Measurements from ENCODE around the gene MRPL53.
A peak's percentile ranks its signal among the peaks of the same experiment; 100 is the strongest.
"Not testable (repeated sequence)": the region's sequence is repeated elsewhere in the genome, so short reads cannot be mapped to it uniquely, and the experiment has no call there.

Gene MRPL53

DNA sequence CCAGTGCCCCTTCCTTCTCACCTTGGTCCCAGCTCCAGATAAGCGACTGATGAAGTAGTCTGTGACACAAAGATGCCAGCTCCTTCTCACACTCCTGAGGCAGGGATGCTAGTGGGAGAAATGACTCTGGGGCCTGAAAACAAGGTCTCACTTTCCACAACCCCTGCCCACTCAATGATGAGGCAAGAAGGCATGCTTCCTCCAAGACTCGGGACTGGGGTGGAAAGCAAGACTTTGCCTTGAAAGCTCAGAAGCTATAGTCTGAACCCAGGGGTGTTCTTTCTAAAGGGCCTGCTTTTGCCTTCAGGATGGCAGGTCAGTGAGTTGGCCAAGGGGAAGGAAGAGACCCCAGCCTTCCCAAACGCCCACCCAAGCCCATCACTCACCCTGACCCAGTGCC is 9.0 kb upstream of the MRPL53 start:
- ChIA-PET POLR2A (interaction anchor here (2.4 to 2.8 kb wide), 2 partner anchors 9 to 24 kb away, joined by 13 to 16 read pairs; partner anchors contain the start of genes MRPL53 and WBP1), CTCF (interaction anchor here (0.9 to 7.6 kb wide), 9 partner anchors 8 to 106 kb away, joined by 3 to 75 read pairs (median 5); partner anchors contain the start of genes INO80B, MRPL53 and WBP1)
- Histone ChIP-seq H3K36me3 (ENCODE audit: control insufficient read depth in 4 of 4, insufficient read depth in 4 of 4, low read length in 3 of 4) (peaks cover 5 to 22% (median 17%) of the 10 kb centered on the region in 4 experiments), H3K27me3 (replicated peaks in 2 of 5; ENCODE audit: control insufficient read depth in 4 of 5, insufficient read depth in 5 of 5, low read length in 4 of 5) (no peaks in the 10 kb centered on the region), H3K27ac (ENCODE audit: insufficient read depth in 1 of 2, low read depth in 1 of 2, low read length in 2 of 2, poor library complexity in 1 of 2, severe bottlenecking in 2 of 2) (peak overlapping the region in 1 of 2 experiments; percentile 81), H3K4me1 (ENCODE audit: control extremely low read depth in 1 of 4, control insufficient read depth in 4 of 4, insufficient read depth in 4 of 4, low read length in 3 of 4) (peaks cover 4 to 37% (median 23%) of the 10 kb centered on the region in 4 experiments), H3K4me3 (ENCODE audit: control insufficient read depth in 1 of 7, extremely low read depth in 1 of 7, insufficient read depth in 4 of 7, low read depth in 2 of 7, low read length in 6 of 7) (peak overlapping the region; percentile 88 to 100 (median 94)), H3K9me3 (ENCODE audit: control extremely low read depth in 1 of 5, control insufficient read depth in 4 of 5, insufficient read depth in 2 of 5, low read depth in 1 of 5, low read length in 4 of 5) (no peaks in the 10 kb centered on the region)
- WGBS (ENCODE audit: insufficient coverage): 100% methylated on average over 1 of the region's 3 CpGs
- no peak for DNase-seq

DNA sequence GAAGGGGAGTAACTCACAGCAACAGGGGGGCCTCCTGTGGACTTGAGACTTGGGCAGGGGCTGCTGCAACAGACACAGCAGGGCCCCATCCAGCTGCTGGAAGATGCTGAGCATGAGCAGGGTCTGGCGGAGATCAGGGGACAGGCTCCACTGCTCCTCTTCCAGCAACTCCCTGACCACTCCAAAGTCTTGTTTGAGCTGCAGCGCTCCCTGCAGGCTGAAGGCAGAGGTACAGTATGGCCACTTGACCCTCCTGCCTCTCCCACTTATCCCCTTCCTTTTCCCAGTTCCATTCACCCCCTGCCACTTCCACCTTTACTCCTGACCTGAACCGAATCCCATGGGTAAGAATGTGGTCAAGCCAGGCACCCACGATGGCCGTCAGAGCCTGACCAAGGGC is 2.4 kb upstream of the MRPL53 start:
- Histone ChIP-seq H3K27ac (ENCODE audit: insufficient read depth in 1 of 2, low read depth in 1 of 2, low read length in 2 of 2, poor library complexity in 1 of 2, severe bottlenecking in 2 of 2) (no peak overlapping the region), H3K4me3 (ENCODE audit: control insufficient read depth in 1 of 7, extremely low read depth in 1 of 7, insufficient read depth in 4 of 7, low read depth in 2 of 7, low read length in 6 of 7) (no peak overlapping the region), H3K36me3 (ENCODE audit: control insufficient read depth in 4 of 4, insufficient read depth in 4 of 4, low read length in 3 of 4) (peaks cover 2 to 26% (median 23%) of the 10 kb centered on the region in 4 experiments), H3K4me1 (ENCODE audit: control extremely low read depth in 1 of 4, control insufficient read depth in 4 of 4, insufficient read depth in 4 of 4, low read length in 3 of 4) (peaks cover 7 to 39% (median 21%) of the 10 kb centered on the region in 4 experiments), H3K9me3 (ENCODE audit: control extremely low read depth in 1 of 5, control insufficient read depth in 4 of 5, insufficient read depth in 2 of 5, low read depth in 1 of 5, low read length in 4 of 5) (no peaks in the 10 kb centered on the region), H3K27me3 (replicated peaks in 2 of 5; ENCODE audit: control insufficient read depth in 4 of 5, insufficient read depth in 5 of 5, low read length in 4 of 5) (no peaks in the 10 kb centered on the region)
- CTCF ChIA-PET: interaction anchor here (0.9 to 3.9 kb wide), 11 partner anchors 8 to 113 kb away, joined by 3 to 39 read pairs (median 4); partner anchors contain the start of genes CCDC142, INO80B, LBX2 and TTC31
- POLR2A ChIA-PET: interaction anchor here (1.2 kb wide), 1 partner anchor 17 kb away, joined by 5 read pairs; the partner anchor contains the start of gene WBP1
- DNase-seq: no peak
- 91% methylated on average over 4 of the region's 5 CpGs for WGBS (ENCODE audit: insufficient coverage)

DNA sequence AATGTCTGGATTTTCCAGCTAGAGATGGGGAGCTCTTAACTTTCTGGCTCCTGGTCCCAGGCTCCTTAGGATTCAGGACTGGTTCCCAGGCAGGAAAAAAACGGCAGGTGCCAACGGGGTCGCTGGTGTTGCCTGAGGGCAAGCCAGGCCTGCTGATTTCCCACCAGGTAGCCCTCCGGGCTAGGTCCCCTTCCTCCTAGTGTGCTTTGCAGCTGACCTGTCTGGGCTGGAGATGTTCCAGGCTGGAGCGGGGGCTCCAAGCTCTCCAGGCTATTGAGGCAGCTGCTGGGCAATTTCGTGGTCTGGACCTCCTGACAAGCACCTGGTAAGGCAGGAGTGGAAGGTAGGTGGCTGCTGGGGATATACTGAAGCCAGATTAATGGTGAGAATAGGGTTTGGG is 2.0 kb upstream of the MRPL53 start:
- Histone ChIP-seq H3K9me3 (ENCODE audit: control extremely low read depth in 1 of 5, control insufficient read depth in 4 of 5, insufficient read depth in 2 of 5, low read depth in 1 of 5, low read length in 4 of 5) (no peaks in the 10 kb centered on the region), H3K27ac (ENCODE audit: insufficient read depth in 1 of 2, low read depth in 1 of 2, low read length in 2 of 2, poor library complexity in 1 of 2, severe bottlenecking in 2 of 2) (no peak overlapping the region), H3K4me3 (ENCODE audit: control insufficient read depth in 1 of 7, extremely low read depth in 1 of 7, insufficient read depth in 4 of 7, low read depth in 2 of 7, low read length in 6 of 7) (no peak overlapping the region), H3K4me1 (ENCODE audit: control extremely low read depth in 1 of 4, control insufficient read depth in 4 of 4, insufficient read depth in 4 of 4, low read length in 3 of 4) (peaks cover 7 to 39% (median 21%) of the 10 kb centered on the region in 4 experiments), H3K27me3 (replicated peaks in 2 of 5; ENCODE audit: control insufficient read depth in 4 of 5, insufficient read depth in 5 of 5, low read length in 4 of 5) (no peaks in the 10 kb centered on the region), H3K36me3 (ENCODE audit: control insufficient read depth in 4 of 4, insufficient read depth in 4 of 4, low read length in 3 of 4) (peaks cover 2 to 26% (median 23%) of the 10 kb centered on the region in 4 experiments)
- WGBS (ENCODE audit: insufficient coverage): 92% methylated on average over 4 of the region's 6 CpGs
- POLR2A ChIA-PET: interaction anchor here (1.2 kb wide), 1 partner anchor 17 kb away, joined by 5 read pairs; the partner anchor contains the start of gene WBP1
- DNase-seq: no peak
- CTCF ChIA-PET: interaction anchor here (1.0 to 3.9 kb wide), 5 partner anchors 9 to 113 kb away, joined by 3 to 39 read pairs (median 12); partner anchors contain the start of genes CCDC142, LBX2 and TTC31

DNA sequence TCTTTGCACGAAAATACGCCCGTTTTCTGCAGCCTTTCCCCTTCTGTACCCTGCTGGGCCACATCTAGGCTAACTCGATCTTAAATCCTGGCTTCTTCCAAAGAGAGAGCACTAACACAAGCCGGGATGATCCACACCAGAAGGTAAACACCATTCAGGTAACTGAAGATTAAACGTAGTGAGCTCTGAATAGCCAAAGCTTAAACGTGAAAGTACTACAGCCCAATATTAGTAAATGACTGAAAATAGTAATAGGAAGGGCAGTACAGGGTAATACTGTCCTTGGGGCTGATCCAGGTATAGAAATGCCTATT is 422 bp upstream of the MRPL53 start:
- WGBS (ENCODE audit: insufficient coverage): 0% methylated on average over 4 of the region's 7 CpGs
- H3K27ac ChIP-seq (ENCODE audit: insufficient read depth in 1 of 2, low read depth in 1 of 2, low read length in 2 of 2, poor library complexity in 1 of 2, severe bottlenecking in 2 of 2): peak overlapping the region; percentile 78 to 84
- DNase-seq: no peak
- POLR2A ChIA-PET: interaction anchor here (0.6 to 2.9 kb wide), 4 partner anchors 9 to 81 kb away, joined by 3 to 13 read pairs (median 8); partner anchors contain the start of genes CCDC142, INO80B, TTC31 and WBP1
- CTCF ChIA-PET: interaction anchor here (0.7 to 3.9 kb wide), 10 partner anchors 10 to 223 kb away, joined by 3 to 39 read pairs (median 4); partner anchors contain the start of genes CCDC142, INO80B, TTC31 and WBP1
- no peaks in the 10 kb centered on the region for H3K9me3 ChIP-seq (ENCODE audit: control extremely low read depth in 1 of 5, control insufficient read depth in 4 of 5, insufficient read depth in 2 of 5, low read depth in 1 of 5, low read length in 4 of 5)
- peak overlapping the region; percentile 40 to 93 (median 87) for H3K4me3 ChIP-seq (ENCODE audit: control insufficient read depth in 1 of 7, extremely low read depth in 1 of 7, insufficient read depth in 4 of 7, low read depth in 2 of 7, low read length in 6 of 7)
- peaks cover 2 to 25% (median 19%) of the 10 kb centered on the region in 4 experiments for H3K36me3 ChIP-seq (ENCODE audit: control insufficient read depth in 4 of 4, insufficient read depth in 4 of 4, low read length in 3 of 4)
- H3K27me3 ChIP-seq (replicated peaks in 2 of 5; ENCODE audit: control insufficient read depth in 4 of 5, insufficient read depth in 5 of 5, low read length in 4 of 5): no peaks in the 10 kb centered on the region
- peaks cover 7 to 39% (median 21%) of the 10 kb centered on the region in 4 experiments for H3K4me1 ChIP-seq (ENCODE audit: control extremely low read depth in 1 of 4, control insufficient read depth in 4 of 4, insufficient read depth in 4 of 4, low read length in 3 of 4)

DNA sequence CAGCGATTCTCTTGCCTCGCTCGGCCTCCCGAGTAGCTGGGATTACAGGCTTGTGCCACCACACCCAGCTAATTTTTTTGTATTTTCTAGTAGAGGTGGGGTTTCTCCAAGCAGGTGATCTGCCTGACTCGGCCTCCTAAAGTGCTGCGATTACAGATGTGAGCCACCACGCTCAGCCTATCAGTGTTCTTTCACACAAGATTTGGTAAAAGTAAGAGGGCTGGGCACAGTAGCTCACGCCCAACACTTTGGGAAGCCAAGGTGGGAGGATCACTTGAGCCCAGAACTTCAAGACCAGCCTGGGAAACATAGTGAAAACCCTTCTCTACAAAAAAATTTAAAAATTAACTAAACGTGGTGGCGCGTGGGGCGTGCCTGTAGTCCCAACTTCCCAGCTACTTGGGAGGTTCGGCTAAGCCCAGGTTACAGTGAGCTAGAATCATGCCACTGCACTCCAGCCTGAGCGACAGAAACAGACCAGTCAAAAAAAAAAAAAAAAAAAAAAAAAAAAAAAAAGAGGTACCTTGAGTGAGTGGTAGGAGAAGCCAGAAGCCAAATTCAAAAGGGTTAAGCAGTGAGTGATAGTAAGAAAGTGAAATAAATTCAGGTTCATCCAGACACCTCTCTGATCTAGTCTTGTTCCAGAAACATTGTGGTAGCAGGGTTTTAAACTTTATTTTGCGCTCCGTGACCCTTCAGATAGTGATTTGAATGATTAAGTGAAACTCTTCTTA is 981 bp downstream of the MRPL53 start:
- no peak for DNase-seq
- H3K36me3 ChIP-seq (ENCODE audit: control insufficient read depth in 4 of 4, insufficient read depth in 4 of 4, low read length in 3 of 4): peaks cover 0 to 21% (median 17%) of the 10 kb centered on the region in 4 experiments
- WGBS (ENCODE audit: insufficient coverage): 97% methylated on average over 3 of the region's 16 CpGs
- H3K4me3 ChIP-seq (ENCODE audit: control insufficient read depth in 1 of 7, extremely low read depth in 1 of 7, insufficient read depth in 4 of 7, low read depth in 2 of 7, low read length in 6 of 7): peak overlapping the region; percentile 40 to 93 (median 87)
- no peaks in the 10 kb centered on the region for H3K9me3 ChIP-seq (ENCODE audit: control extremely low read depth in 1 of 5, control insufficient read depth in 4 of 5, insufficient read depth in 2 of 5, low read depth in 1 of 5, low read length in 4 of 5)
- ChIA-PET CTCF (interaction anchor here (0.8 to 1.5 kb wide), 2 partner anchors 51 to 61 kb away, joined by 3 to 5 read pairs; no protein-coding TSS in a partner anchor), POLR2A (interaction anchor here (1.3 to 2.9 kb wide), 2 partner anchors 13 to 17 kb away, joined by 4 to 12 read pairs; partner anchors contain the start of genes INO80B and WBP1)
- H3K4me1 ChIP-seq (ENCODE audit: control extremely low read depth in 1 of 4, control insufficient read depth in 4 of 4, insufficient read depth in 4 of 4, low read length in 3 of 4): peaks cover 7 to 29% (median 21%) of the 10 kb centered on the region in 4 experiments
- H3K27ac ChIP-seq (ENCODE audit: insufficient read depth in 1 of 2, low read depth in 1 of 2, low read length in 2 of 2, poor library complexity in 1 of 2, severe bottlenecking in 2 of 2): peak overlapping the region; percentile 78 to 84
- no peaks in the 10 kb centered on the region for H3K27me3 ChIP-seq (replicated peaks in 2 of 5; ENCODE audit: control insufficient read depth in 4 of 5, insufficient read depth in 5 of 5, low read length in 4 of 5)

DNA sequence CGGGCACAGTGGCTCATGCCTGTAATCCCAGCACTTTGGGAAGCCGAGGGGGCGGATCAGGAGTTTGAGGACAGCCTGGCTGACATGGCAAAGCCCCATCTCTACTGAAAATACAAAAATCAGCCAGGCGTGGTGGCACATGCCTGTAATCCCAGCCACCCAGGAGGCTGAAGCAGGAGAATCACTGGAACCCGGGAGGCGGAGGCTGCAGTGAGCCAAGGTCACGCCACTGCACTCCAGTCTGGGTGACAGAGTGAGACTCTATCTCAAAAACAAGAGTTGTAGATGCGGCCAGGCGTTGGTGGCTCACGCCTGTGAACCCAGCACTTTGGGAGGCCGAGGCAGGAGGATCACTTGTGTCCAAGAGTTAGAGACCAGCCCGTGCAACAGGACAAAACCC is 1.7 kb downstream of the MRPL53 start:
- Histone ChIP-seq H3K4me1 (ENCODE audit: control extremely low read depth in 1 of 4, control insufficient read depth in 4 of 4, insufficient read depth in 4 of 4, low read length in 3 of 4) (peaks cover 12 to 34% (median 25%) of the 10 kb centered on the region in 4 experiments), H3K27ac (ENCODE audit: insufficient read depth in 1 of 2, low read depth in 1 of 2, low read length in 2 of 2, poor library complexity in 1 of 2, severe bottlenecking in 2 of 2) (peak overlapping the region in 1 of 2 experiments; percentile 84), H3K36me3 (ENCODE audit: control insufficient read depth in 4 of 4, insufficient read depth in 4 of 4, low read length in 3 of 4) (peaks cover 0 to 16% (median 15%) of the 10 kb centered on the region in 4 experiments)
- H3K4me3 ChIP-seq (ENCODE audit: control insufficient read depth in 1 of 7, extremely low read depth in 1 of 7, insufficient read depth in 4 of 7, low read depth in 2 of 7, low read length in 6 of 7); H3K9me3 ChIP-seq (ENCODE audit: control extremely low read depth in 1 of 5, control insufficient read depth in 4 of 5, insufficient read depth in 2 of 5, low read depth in 1 of 5, low read length in 4 of 5); DNase-seq; H3K27me3 ChIP-seq (replicated peaks in 2 of 5; ENCODE audit: control insufficient read depth in 4 of 5, insufficient read depth in 5 of 5, low read length in 4 of 5): not testable (repeated sequence)
- ChIA-PET CTCF (interaction anchor here (1.5 kb wide), 1 partner anchor 62 kb away, joined by 5 read pairs; no protein-coding TSS in a partner anchor), POLR2A (interaction anchor here (2.9 kb wide), 1 partner anchor 12 kb away, joined by 12 read pairs; the partner anchor contains the start of gene WBP1)
- 99% methylated on average over 9 of the region's 12 CpGs for WGBS (ENCODE audit: insufficient coverage)

Data from common myeloid progenitor, CD34-positive (primary cell).